SK-N-MC (cell line): ENCODE results near the gene BAHCC1.

ENCODE experiments used
- EZH2 ChIP-seq: fragments of 200-600 bp; sonication (generic); IDR thresholded peaks from one replicate; pipeline ENCODE4 v1.6.1; 2017; ENCODE audit warnings: antibody characterized with exemption
- FOXP2 ChIP-seq: optimal IDR thresholded peaks from 2 replicates; pipeline ENCODE3; 2011; ENCODE audit warnings: mild to moderate bottlenecking, moderate library complexity; ENCODE audit not compliant: insufficient read depth; ENCODE audit errors: extremely low read length, control extremely low read depth
- POLR2AphosphoS5 ChIP-seq: IDR thresholded peaks from 2 replicates; pipeline ENCODE4 v1.6.1; 2012; ENCODE audit warnings: mild to moderate bottlenecking, low read depth, low read length, borderline replicate concordance

DNA sequence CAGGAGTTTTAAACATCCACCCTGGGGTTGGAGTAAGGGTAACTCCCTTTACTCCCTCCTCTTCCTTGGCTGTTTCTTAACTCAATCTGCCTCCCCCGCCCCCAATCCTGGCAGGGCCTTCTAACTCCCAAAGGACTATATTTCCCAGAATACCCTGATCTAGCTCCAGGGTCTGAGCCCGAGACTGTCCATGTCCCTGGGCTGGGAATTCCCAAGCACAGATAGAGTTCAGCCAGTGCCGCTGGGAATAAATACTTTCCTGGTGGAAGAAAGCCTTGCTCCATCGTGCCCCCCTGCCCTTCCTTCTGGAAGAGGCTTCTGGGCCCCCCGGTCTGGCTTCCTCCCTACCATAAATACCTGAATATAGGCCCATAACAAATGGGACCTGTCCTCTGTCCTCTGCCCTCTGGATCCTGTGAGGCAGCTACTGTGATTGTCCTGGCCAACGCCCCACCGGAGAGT, 10.2 kb downstream of the BAHCC1 start:
- TF ChIP-seq EZH2 (no peak), POLR2AphosphoS5 (no peak; the same call in 1 of the 2 replicates), FOXP2 (no peak)
